Inflammatory macrophage (primary cell): ENCODE data around the gene MRPL12.
"Not testable (repeated sequence)": the region's sequence is repeated elsewhere in the genome, so short reads cannot be mapped to it uniquely, and the experiment has no call there.

Source experiments
- DNase-seq, 2 donors: peaks; one replicate each; pipeline ENCODE4 v3.0.0-alpha.2; 2020 to 2022

MRPL12 gene

DNA sequence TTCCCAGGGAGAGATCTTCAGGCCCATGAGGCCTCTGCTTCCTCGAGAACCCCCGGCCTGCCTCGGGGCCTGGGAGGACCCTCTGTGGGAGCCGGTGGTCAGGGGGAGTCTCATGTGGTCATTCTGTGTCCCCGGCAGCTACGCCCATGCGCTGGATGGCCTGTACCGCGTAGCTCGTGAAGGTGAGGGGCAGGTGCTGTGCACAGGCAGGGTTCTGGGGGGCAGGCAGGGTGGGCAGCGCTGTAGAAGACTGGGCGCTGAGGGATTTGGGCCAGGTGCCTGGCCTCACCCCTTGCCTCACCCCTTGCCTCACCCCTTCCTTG, 13.5 kb downstream of the MRPL12 start:
- DNase-seq, result no peak

DNA sequence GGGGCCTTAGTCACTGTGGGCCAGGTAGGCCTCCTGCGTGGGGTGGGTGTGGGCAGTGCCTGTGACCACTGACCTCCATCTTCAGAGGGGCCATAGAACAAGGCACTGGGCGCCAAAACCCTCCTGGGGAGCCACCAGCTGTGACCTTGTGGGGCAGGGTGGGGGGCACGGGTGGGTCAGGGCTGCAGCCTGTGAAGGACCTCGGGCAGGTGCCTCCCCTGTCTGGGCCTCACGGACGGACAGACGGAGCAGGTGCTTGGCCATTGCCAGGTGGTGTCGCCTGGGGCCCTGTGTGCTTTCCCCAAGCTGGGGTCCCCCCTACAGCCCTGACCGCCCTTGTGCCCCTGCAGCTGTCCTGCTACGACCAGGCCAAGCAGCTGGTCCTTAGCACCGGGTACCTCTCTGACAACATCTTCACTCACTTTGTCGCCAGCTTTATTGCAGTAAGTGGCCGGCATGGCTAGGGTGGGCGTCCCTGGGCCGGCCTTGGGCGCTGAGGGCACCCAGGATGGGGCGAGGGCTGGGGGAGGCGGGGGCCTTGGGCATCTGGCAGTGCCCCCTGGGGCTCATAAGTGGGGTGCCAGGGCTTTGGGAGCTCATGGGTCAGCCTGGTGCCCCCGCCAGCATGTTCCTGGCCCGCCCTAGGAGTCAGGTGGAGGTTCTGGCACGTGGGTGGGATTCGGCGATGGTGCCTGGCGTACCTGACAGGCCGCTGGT, 14.0 kb downstream of the MRPL12 start:
- no peak for DNase-seq

DNA sequence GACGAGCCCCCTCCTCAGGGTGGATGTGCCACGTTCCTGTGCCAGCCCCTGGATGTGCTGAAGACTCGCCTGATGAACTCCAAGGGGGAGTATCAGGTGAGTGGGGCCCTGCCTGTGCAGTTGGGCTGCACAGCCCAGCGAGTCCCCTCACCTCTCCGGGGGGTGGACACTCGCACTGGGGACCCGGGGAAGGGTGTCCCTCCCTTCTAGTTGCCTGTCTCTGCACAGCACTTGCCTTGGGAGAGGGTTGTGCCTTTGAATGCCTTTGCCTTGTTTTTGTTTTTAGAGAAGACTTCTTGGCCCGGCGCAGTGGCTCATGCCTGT, 14.6 kb downstream of the MRPL12 start:
- no peak for DNase-seq

DNA sequence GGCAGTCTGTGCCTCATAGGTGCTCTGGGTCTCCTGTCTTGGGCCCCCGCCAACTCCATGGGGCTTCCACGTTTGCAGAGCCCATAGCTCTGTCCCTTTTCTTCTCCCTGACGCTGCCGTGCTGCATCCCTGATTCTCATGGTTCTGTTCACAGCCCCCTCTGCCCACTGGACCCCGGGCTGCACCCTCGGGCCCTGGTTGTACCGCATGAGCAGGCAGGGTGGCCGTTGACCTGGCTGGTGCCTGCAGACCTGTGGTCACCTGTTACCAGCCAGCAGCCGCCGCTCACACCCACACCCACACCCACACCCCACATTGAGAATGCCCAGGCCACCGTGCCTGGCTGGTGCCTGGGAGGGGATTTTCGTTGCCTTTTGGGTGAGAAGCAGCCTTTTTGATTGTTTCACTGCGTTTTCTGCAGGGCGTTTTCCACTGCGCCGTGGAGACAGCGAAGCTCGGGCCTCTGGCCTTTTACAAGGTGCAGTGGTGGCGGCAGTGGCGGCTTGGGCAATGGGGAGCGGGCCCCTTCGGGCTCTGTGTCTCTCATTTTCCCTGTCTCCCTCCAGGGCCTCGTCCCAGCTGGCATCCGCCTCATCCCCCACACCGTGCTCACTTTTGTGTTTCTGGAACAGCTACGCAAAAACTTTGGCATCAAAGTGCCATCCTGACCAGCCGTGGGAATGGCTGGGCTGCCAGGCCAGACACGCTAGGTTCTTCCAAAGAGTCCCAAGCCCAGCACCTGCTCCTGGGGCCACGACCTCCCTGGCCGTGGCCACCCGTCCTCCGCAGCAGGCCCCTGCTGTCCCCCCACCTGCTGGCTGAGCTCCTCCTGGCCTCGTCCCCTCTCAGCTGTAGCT, 16.5 kb downstream of the MRPL12 start:
- DNase-seq, result no peak

DNA sequence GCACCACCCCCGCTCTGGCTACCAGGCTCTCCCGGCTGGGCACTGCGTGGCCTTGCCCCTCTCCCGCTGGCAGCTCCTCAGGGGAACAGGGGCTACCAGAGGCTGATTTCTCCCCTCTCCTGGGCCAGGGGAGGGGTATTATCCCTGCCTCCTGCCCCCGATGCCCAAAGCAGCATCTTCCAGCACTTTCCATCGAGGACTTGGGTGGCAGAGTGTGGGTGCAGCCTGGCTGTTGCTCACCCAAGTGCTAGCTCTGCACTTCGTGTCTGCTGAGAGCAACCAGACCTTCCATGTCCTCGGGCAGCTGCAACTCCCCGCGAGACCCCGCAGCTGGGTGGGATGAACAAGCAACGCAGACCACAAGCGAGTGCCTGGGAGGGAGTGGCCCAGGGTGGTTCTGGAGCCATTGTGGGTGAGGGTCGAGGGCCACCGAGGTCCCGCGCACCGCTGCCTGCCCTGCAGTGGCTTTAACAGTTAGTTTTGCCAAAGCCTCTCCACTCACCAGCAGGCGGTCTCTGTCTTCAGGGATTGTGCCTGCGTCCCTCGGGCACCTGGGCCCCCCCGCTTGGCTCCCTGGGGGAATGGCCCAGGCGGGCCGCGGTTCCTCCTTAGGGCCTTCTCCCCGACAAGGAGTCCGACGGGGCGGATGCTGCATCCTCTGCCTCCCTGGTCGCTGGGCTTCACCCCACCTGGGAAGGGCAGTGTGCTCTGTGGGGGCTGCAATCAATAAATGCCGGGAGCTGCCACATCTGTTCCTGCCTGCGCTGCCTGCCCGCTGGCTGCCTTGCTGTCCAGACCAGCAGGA, 17.3 kb downstream of the MRPL12 start:
- no peak for DNase-seq

DNA sequence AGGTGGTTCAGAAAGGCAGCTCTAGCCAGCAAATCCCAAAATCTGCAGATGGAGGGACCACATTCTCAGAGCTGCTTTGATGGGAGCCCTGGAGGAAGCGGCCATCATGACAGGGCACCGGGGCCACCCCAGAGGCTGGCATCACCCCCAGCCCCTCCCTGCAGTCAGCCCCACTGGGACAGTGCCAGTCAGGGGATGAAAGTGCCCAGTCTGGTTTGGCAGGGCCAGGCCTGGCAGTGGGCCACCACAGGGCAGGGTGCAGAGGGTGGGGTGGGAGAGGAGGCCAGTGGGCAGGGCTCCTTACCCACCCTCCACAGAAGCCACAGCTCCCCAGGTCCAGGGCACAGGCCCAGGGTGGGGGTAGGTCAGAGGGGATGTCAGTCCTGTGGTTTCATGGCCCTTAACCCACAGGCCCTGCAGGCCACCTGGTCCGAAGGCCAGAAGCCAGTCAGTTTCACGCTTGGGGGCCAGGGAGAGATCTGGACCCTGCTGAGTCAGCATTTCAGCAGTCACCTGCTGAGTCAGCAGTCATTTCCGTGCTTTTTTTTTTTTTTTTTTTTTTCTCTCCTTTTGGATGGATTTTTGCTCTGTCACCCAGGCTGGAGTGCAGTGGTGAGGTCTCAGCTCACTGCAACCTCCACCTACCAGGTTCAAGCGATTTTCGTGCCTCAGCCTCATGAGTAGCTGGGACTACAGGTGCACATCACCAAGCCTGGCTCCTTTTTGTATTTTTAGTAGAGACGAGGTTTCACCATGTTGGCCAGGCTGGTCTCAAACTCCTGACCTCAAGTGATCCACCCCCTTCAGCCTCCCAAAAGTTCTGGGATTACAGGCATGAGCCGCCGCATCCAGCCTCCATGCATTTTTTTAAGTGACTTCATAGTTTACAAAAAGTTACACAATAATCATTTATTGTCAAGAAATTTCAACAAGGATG, 19.3 kb downstream of the MRPL12 start:
- no peak for DNase-seq

DNA sequence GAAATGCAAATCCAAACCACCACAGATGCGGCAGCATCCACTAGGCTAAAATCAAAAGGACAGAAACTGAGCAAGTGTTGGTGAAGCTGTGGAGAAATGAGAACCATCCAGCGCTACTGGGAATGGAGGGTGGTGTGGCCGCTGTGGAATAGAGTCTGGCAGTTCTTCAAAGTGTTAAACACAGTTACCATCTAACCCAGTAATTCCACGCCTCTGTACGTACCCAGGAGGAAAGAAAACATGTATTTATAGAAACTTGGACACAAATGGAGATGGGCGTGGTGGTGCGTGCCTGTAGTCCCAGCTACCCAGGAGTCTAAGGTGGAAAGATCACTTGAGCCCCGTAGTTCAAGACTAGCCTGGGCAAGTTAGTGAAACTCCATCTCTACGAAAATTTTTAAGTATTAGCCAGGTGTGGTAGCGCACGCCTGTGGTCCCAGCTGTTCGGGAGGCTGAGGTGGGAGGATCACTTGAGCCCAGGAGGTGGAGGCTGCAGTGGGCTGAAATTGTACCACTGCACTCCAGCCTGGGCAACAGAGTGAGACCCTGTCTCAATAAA, 20.6 kb downstream of the MRPL12 start:
- no peak for DNase-seq

DNA sequence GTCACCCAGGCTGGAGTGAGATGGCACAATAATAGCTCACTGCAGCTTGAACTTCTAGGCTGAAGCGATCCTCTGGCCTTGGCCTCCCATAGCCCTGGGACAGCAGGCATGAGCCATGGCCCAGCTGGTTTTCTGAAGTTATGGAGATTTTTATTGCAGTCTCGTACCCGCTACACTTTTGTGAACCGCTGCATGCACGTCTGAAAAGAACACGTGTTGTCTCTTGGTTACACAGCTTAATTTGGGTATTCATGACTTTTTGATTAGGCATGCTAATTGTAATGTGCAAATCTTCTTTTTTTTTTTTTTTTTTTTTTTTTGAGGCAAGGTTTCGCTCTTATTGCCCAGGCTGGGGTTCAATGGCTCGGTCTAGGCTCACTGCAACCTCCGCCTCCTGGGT, 22.3 kb downstream of the MRPL12 start:
- DNase-seq, result no peak

DNA sequence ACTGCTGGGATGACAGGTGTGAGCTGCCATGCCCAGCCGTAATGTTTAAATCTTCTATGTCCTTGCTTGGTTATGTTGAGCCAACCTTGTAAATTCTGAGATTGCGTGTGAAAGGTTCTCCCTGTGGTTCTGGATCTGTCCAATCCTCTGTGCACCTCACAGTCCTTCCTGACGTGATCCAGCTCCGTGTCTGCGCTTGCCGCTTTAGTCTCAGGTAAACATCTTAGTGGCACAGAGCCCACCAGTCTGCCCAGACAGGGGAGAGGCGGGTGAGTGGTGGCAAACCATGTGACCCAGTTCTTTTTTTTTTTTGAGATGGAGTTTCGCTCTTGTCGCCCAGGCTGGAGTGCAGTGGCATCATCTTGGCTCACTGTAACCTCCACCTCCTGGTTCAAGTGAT, 22.8 kb downstream of the MRPL12 start:
- DNase-seq, result no peak

DNA sequence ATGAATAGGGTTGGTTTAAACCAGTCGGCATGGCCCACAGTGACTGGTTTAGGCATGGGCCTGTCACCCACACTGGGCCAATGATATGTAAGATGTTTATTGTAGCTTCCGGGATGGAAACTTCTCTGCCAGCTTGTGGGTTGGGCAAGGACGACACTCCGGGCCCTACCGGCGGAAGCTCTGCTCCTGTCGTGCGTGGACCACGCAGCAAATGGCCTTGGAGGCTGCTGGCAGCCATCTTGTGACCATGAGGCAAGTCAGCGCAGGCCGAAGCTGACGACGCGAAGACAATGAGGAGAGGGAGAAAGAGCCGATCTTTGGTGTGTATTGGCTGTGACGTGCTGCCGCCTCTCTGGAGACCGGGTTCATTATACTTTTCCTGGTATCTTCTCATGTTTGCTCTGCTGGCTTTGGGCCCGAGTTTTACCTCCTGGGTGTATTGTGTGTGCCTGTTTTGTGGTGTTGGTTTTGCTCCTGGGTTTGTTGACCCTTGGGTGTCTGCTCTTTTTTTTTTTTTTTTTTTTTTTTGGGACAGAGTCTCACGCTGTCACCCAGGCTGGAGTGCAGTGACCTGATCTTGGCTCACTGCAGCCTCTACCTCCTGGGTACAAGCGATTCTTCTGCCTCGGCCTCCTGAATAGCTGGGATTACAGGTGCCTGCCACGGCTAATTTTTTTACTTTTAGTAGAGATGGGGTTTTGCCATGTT, 24.3 kb downstream of the MRPL12 start:
- no peak for DNase-seq

DNA sequence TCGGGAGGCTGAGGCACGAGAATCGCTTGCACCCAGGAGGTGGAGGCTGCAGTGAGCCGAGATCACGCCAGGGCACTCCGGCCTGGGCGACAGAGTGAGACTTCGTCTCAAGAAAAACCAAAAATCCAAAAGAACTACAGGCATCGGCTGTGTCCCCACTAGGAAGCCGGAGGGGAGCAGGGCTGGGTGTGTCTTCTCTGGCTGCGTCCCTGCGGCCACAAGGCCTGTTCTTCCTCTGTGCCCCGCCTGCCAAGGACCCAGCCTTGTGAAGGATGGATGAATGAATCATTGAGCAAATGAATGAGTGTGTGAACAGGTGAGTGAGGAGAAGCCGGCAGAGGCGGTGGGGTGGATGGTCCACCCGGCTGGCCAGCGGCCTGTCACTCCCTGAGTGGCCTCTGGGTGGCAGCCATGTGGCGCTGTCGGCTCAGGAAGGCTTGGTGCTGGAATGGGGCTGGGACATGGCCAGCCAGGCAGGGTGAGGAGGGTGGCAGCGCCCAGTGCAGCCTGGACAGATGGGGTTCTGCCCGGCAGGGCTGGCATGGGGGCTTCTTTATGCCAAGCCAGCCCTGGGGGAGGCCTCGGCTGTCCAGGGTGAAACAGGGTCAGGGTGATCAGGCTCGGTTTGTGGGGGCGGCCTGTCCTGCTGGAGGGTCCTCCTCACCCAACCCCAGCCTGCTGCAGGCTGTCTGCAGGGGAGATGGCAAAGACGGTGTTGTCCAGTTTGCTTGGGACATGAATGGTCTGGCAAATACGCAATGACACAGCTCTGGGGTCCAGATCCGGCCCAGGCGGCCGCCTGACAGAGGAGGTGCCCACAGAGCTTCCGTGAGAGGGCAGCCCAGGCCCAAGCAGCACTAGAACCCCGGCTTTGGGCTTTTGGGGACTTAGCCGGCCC, 30.6 kb downstream of the MRPL12 start:
- peak; percentile 76 to 80 for DNase-seq

DNA sequence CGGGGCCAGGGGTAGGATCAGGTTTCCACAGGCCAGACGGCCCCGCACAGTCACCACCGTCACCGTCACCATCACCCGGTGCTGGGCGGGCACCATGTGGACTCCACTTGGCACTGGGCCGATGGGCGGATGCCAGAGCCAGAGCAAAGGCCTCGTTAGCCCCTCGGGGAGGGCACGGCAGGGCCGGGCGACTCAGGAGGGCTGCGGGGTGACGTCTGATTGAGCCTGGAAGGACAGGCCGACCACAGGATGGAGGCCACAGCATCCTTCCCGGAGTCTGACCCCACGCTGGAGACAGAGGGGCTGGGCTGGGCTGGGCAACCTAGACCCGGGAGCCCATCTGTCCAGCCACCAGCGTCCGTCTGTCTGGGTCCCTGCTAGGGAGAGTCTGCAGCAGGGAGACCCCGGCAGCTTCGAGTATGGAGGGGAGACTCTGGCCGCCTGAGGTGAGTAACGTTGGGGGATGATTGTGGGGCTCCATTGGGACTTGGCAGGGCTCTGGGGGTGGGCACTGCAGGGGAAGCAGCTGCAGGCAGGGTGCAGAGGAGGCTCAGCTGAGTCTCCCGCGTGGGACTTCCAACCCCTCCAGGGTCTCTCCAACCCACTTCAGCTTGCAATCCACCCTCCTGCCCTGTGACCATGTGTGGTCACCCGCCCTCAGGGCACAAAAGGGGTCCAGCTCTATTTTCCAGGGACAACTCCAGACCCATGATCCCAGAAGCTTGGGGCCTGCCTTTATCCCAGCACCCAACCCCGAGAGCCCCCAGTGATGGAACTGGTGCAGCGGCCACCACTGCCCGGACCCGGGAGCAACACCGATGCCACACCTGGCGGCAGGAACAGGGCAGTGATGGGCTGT, 31.5 kb downstream of the MRPL12 start:
- no peak for DNase-seq

DNA sequence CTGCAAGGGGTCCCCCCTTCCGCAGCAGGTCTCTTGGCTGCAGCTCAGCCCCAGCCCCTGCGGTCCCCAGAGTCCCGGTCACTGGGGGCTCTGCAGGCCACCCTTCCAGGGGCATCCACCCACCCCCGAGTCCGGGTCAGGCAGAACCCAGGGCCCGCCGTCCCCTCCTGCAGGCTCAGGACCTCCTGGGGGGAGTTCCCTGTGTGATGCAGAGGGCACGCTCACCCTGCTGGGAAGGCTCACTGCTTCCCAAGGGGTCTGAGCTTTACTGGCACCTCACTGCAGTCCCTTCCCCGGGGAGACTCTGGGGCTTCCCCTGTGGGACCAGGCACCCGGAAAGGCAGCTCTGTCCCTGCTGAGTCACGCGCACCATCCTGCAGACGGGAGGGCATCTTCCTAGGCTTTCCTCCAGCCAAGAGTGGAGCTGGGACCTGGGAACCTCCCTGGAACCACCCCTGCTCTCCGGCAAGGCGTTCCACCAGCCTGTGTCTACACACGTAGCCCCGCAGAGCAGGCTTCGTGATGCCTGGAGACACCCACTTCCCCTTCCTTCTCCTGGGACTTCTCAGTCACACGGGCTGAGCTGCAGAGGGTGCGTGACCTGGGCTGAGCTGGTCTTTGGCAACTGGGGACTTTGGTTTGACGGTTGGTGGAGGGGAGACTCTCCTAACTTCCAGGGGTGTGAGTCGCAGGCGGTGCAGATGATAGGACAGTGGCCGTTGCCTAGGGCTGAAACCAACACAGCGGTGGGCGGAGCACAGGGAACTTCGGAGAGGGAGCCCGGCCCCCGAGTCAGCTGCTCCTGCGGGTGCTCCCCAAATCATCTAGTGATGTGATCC, 32.3 kb downstream of the MRPL12 start:
- DNase-seq, result peak; percentile 93 to 95

DNA sequence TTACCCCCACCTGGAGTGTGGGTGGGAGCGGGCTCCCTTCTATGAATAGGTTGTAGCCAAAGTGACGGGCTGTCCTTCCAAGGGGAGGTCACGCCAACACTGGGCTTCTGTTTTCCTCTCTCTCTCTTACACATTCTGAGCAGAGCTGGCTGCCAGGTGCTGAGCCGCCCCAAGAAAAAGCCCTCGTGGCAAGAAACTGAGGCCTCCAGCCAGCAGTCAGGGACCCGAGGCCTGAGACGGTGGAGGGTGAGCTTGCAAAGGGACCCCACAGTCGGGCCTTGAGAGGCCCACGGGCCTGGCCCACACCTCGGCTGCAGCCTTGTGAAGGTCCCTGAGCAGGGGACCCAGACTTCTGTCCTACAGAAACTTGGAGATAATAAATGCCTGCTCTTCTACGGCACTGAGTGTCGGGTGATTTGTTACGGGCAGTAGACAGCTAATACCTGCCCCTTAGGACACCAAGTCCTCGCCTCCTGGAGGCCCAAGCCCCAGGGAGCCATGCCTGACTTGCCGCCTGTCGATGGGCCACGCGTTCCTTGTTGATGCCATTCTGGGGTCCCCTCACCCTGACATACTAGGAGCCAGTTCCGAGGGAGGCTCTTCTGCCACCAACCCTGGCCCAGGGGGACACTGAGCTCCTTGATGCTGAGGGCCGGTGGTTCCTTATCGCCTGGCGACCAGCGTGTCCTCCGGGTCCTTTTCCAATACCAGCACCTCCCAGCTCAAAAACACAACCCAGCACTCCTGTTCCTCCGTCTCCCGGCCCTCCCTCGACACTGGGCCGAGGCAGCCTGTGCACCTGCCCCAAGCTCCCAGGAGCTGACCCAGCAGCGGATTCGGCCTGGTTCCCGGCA, 35.0 kb downstream of the MRPL12 start:
- no peak for DNase-seq

DNA sequence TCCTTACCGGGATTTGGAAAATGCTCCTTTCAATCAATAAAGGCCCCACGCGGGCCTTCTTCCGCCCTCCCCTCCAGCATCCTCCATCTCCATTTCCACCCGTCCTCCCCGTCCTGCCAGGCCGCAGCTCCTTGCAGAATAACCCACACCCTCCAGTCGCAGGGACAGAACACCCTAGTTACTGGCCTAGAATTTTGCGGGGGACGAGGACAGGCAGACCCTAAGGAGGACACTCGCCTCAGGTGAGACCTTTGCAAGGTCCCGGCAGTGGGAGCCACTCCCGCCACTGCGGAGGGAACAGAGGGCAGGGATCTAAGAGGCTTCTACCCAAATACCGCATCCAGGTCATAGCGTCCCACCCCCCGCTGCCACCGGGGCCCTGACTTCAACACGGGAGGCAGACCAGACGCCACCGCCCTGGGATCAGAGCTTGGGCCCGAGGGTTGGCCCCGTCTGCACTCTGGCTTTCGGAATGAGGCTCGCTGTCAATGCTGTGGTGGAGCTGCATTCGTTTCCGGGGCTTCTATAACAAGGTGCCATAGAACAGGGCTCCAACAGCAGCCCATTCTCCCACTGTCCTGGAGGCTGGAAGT, 35.7 kb downstream of the MRPL12 start:
- no peak for DNase-seq

DNA sequence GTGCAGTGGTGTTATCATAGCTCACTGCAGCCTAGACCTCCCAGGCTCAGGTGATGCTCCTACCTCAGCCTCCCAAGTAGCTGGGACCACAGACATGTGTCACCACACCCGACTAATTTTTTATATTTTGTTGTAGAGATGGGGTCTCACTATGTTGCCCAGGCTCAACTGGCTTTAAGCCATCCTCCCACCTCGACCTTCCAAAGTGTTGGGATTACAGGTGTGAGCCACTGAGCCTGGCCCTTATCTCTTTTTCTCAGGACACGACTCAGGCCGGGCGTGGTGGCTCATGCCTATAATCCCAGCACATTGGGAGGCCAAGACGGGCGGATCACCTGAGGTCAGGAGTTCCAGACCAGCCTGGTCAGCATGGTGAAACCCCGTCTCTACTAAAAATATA, 36.4 kb downstream of the MRPL12 start:
- not testable (repeated sequence) for DNase-seq

DNA sequence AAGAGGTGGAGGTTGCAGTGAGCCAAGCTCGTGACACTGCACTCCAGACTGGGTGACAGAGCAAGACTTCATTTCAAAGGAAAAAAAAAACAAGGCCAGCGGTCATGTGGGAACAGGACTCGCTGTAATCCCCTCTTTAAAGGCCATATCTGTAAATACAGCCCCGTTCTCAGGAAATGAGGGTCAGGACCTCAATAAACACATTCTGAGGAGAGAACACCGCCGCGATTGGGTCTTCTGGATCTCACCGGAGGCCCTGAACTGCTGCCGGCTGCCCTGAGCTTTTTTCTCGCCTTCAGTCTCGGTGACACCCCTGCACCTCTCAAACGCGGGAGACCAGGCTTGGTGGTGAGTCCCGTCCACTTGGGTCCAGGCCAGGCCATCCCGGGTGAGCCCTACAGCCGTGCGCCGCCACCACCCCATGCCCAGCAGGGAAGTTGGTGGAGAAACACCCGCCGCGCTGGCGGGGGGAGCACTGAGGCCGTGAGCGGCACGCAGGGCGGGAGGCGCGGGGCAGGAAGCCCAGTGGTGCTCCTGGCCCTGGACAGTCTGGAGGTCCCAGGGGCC, 37.3 kb downstream of the MRPL12 start:
- DNase-seq, result peak in 1 of 2 donors; percentile 11
